ENCODE measurements around the gene IL17C.
"Not testable (repeated sequence)": the region's sequence is repeated elsewhere in the genome, so short reads cannot be mapped to it uniquely, and the experiment has no call there.

The IL17C gene

GRCh38 chr16:88665148-88665547, 26.8 kb downstream of the IL17C start:
- no peak for DNase-seq (ENCODE audit: low read depth)
- H3K4me3 ChIP-seq (ENCODE audit: control insufficient read depth, low read depth, low read length), result no peak overlapping the region
- TF ChIP-seq CTCF (IDR thresholded peaks at IDR 0.05; ENCODE audit: control insufficient read depth, insufficient read depth, low read depth, low read length, missing control alignments), result no peak

- H3K4me3 ChIP-seq (ENCODE audit: control insufficient read depth, low read depth, low read length), result no peak overlapping the region
- DNase-seq (ENCODE audit: low read depth), result no peak
- TF ChIP-seq CTCF (IDR thresholded peaks at IDR 0.05; ENCODE audit: control insufficient read depth, insufficient read depth, low read depth, low read length, missing control alignments), result no peak
Observed at GRCh38 chr16:88665570-88665969, 27.2 kb downstream of the IL17C start.

GRCh38 chr16:88667461-88667860, 29.1 kb downstream of the IL17C start:
- no peak for DNase-seq (ENCODE audit: low read depth)
- no peak overlapping the region for H3K4me3 ChIP-seq (ENCODE audit: control insufficient read depth, low read depth, low read length)
- no peak for TF ChIP-seq CTCF (IDR thresholded peaks at IDR 0.05; ENCODE audit: control insufficient read depth, insufficient read depth, low read depth, low read length, missing control alignments)

- H3K4me3 ChIP-seq (ENCODE audit: control insufficient read depth, low read depth, low read length), result not testable (repeated sequence)
Observed at GRCh38 chr16:88669493-88669892, 31.1 kb downstream of the IL17C start.

GRCh38 chr16:88669980-88670379, 31.6 kb downstream of the IL17C start:
- no peak for TF ChIP-seq CTCF (IDR thresholded peaks at IDR 0.05; ENCODE audit: control insufficient read depth, insufficient read depth, low read depth, low read length, missing control alignments)
- no peak for DNase-seq (ENCODE audit: low read depth)
- H3K4me3 ChIP-seq (ENCODE audit: control insufficient read depth, low read depth, low read length), result no peak overlapping the region

More at GRCh38 chr16:88669493-88669892, 31.1 kb downstream of the IL17C start:
- DNase-seq (ENCODE audit: low read depth), result not testable (repeated sequence)

- no peak for TF ChIP-seq CTCF (IDR thresholded peaks at IDR 0.05; ENCODE audit: control insufficient read depth, insufficient read depth, low read depth, low read length, missing control alignments)
- no peak for DNase-seq (ENCODE audit: low read depth)
- H3K4me3 ChIP-seq (ENCODE audit: control insufficient read depth, low read depth, low read length), result no peak overlapping the region
Observed at GRCh38 chr16:88671806-88672205, 33.4 kb downstream of the IL17C start.

- no peak for DNase-seq (ENCODE audit: low read depth)
- no peak overlapping the region for H3K4me3 ChIP-seq (ENCODE audit: control insufficient read depth, low read depth, low read length)
- no peak for TF ChIP-seq CTCF (IDR thresholded peaks at IDR 0.05; ENCODE audit: control insufficient read depth, insufficient read depth, low read depth, low read length, missing control alignments)
Observed at GRCh38 chr16:88672776-88673175, 34.4 kb downstream of the IL17C start.
